K562 (cell line): ENCODE data around the gene RPS6KA2. TPM values are rescaled to one million over a fixed set of nuclear protein-coding genes. Genes with fewer than 3 reads are reported as not detected.

Experiments
- ATAC-seq: fragments of 200-7000 bp; cut with Tn5 transposase; 3 replicates; pipeline ENCODE4 v1.9.1; 2020; ENCODE audit warnings: moderate library complexity
- BruUV-seq: library from RNA; stranded (reverse); fragments of 400-500 nt; replicated peaks from 2 replicates; lab custom pipeline; 2021; lab: Mats Ljungman, UMichigan
- CTCF ChIA-PET: fragments of 300-600 bp; formaldehyde crosslinking; extraction: SDS; loops from one replicate; lab custom pipeline; 2021; ENCODE audit warnings: low intra/inter-chr PET ratio; lab: Yijun Ruan, JAX
- POLR2A ChIA-PET: fragments of 300-600, 350-650 bp; sonication (Branson Sonifier 250); formaldehyde crosslinking; extraction: SDS; loops from one replicate; lab custom pipeline; 2021; ENCODE audit warnings: antibody characterized with exemption, inconsistent platforms; lab: Yijun Ruan, JAX
- DNase-seq, 4 experiments: peaks; one replicate each; pipeline versions ENCODE4 v3.0.0 to v3.0.0-alpha.2; 2011 to 2018; ENCODE audit warnings: low spot score in 3 of 4, mixed read lengths in 3 of 4; ENCODE audit errors: extremely low read depth in 1 of 4
- FAIRE-seq: peaks from 2 replicates; lab custom pipeline; 2011; peaks lifted over from hg19 to GRCh38; lab: Jason Lieb, UNC
- H2AFZ ChIP-seq: 2 replicates; pipeline ENCODE4 v1.6.0; 2011; ENCODE audit warnings: low read depth, low read length, control low read depth, inconsistent platforms
- H3K27ac ChIP-seq: fragments of 200-600 bp; 3 replicates; pipeline ENCODE4 v1.8.0; 2011; ENCODE audit warnings: low read depth, mild to moderate bottlenecking, control low read depth, inconsistent platforms, low read length, moderate library complexity, mixed read lengths; ENCODE audit errors: extremely low read depth
- H3K27me3 ChIP-seq, 2 experiments: fragments of 300-600 bp in 1 of 2; 2 replicates in 1 of 2; 3 replicates in 1 of 2; pipeline versions ENCODE4 v1.6.0 to v1.8.0; 2011; ENCODE audit warnings: inconsistent platforms in 2 of 2, low read length in 2 of 2, mild to moderate bottlenecking in 1 of 2, mixed read lengths in 1 of 2, moderate library complexity in 1 of 2; ENCODE audit not compliant: control insufficient read depth in 2 of 2, insufficient read depth in 2 of 2
- H3K36me3 ChIP-seq: fragments of 300-600 bp; 3 replicates; pipeline ENCODE4 v1.8.0; 2011; ENCODE audit warnings: mild to moderate bottlenecking, low read length, inconsistent platforms; ENCODE audit not compliant: control insufficient read depth, insufficient read depth
- H3K4me1 ChIP-seq, 2 experiments: fragments of 200-600 bp in 1 of 2; replicated peaks in 1 of 2; 2 replicates in 1 of 2; 3 replicates in 1 of 2; pipeline versions ENCODE4 v1.5.1 to v1.8.0; 2011; ENCODE audit warnings: inconsistent platforms in 2 of 2, low read length in 2 of 2, mild to moderate bottlenecking in 1 of 2, mixed read lengths in 1 of 2, moderate library complexity in 1 of 2; ENCODE audit not compliant: control insufficient read depth in 2 of 2, insufficient read depth in 2 of 2
- H3K4me2 ChIP-seq: 2 replicates; pipeline ENCODE4 v1.6.1; 2011; ENCODE audit warnings: low read length, control low read depth, inconsistent platforms, mixed read lengths; ENCODE audit not compliant: insufficient read depth
- H3K4me3 ChIP-seq: fragments of 200-600 bp; sonication (generic), shearing (Covaris generic); 2 replicates; pipeline ENCODE4 v1.5.1; 2016; ENCODE audit warnings: control low read depth, inconsistent platforms
- H3K79me2 ChIP-seq: fragments of 200-600 bp; 3 replicates; pipeline ENCODE4 v1.8.0; 2011; ENCODE audit warnings: low read length, inconsistent platforms; ENCODE audit not compliant: control insufficient read depth, insufficient read depth
- H3K9ac ChIP-seq, 2 experiments: 2 replicates each; pipeline versions ENCODE4 v1.6.0 to v1.6.1; 2011; ENCODE audit warnings: low read depth in 2 of 2, low read length in 2 of 2, control low read depth in 1 of 2, inconsistent platforms in 1 of 2, mild to moderate bottlenecking in 1 of 2, mixed read lengths in 1 of 2; ENCODE audit not compliant: insufficient read depth in 1 of 2
- H3K9me1 ChIP-seq: one replicate; pipeline ENCODE4 v1.6.0; 2011; ENCODE audit warnings: inconsistent platforms, mild to moderate bottlenecking, low read length, moderate library complexity; ENCODE audit not compliant: control insufficient read depth, insufficient read depth
- H3K9me3 ChIP-seq: replicated peaks from 2 replicates; pipeline ENCODE4 v1.5.1; 2011; ENCODE audit warnings: low read depth, low read length, inconsistent platforms; ENCODE audit not compliant: control insufficient read depth, insufficient read depth
- H4K20me1 ChIP-seq: replicated peaks from 2 replicates; pipeline ENCODE4 v1.6.1; 2011; ENCODE audit warnings: low read length, inconsistent platforms, mixed read lengths; ENCODE audit not compliant: control insufficient read depth, insufficient read depth
- ARHGAP35 ChIP-seq: fragments of 450-650 bp; IDR thresholded peaks from 2 replicates; pipeline ENCODE4 v1.6.1; 2018; ENCODE audit not compliant: partially characterized antibody
- E2F5 ChIP-seq: sonication (generic); formaldehyde crosslinking; IDR thresholded peaks from 2 replicates; pipeline ENCODE4 v1.8.0; 2022; ENCODE audit warnings: mild to moderate bottlenecking, missing genetic modification reagents
- ELF2 ChIP-seq: fragments of 250-450 bp; sonication (Bioruptor Pico); IDR thresholded peaks from 2 replicates; pipeline ENCODE4 v1.5.0; 2021; ENCODE audit warnings: mild to moderate bottlenecking
- KLF10 ChIP-seq: fragments of 250-450 bp; sonication (Bioruptor Pico); IDR thresholded peaks from 2 replicates; pipeline ENCODE4 v1.6.1; 2021; ENCODE audit warnings: matching md5 sums
- NELFE ChIP-seq: IDR thresholded peaks from 2 replicates; pipeline ENCODE4 v1.6.1; 2011; ENCODE audit warnings: mild to moderate bottlenecking; ENCODE audit not compliant: insufficient read depth, insufficient read length
- PBX2 ChIP-seq, 2 experiments: IDR thresholded peaks in 1 of 2; conservative IDR thresholded peaks in 1 of 2; 2 replicates each; pipeline ENCODE4 v1.6.1; 2016; ENCODE audit warnings: low read depth in 2 of 2, mild to moderate bottlenecking in 1 of 2, missing compliant biosample characterization in 1 of 2, missing genetic modification characterization in 1 of 2, moderate library complexity in 1 of 2
- ZNF133 ChIP-seq: fragments of 250-450 bp; sonication (Bioruptor Pico); IDR thresholded peaks from 2 replicates; pipeline ENCODE4 v1.4.0; 2020; ENCODE audit warnings: mild to moderate bottlenecking
- ZNF316 ChIP-seq: fragments of 450-650 bp; IDR thresholded peaks from 2 replicates; pipeline ENCODE4 v1.6.1; 2016
- ZNF512 ChIP-seq: IDR thresholded peaks from 2 replicates; pipeline ENCODE4 v1.6.1; 2016; ENCODE audit warnings: missing genetic modification characterization, missing compliant biosample characterization
- ZNF668 ChIP-seq: fragments of 250-450 bp; sonication (Bioruptor Pico); IDR thresholded peaks from 2 replicates; pipeline ENCODE4 v1.8.0; 2022; ENCODE audit warnings: mild to moderate bottlenecking, inconsistent platforms
- WGBS: fragments of 100-300 bp; shearing (Covaris generic); methylation state at CpG from one replicate; pipeline ENCODE4 v1.1.6; 2016; ENCODE audit warnings: low coverage, mixed read lengths; ENCODE audit not compliant: insufficient coverage; ENCODE audit errors: missing lambda C conversion rate; 5-methylcytosine and 5-hydroxymethylcytosine counted together
- in situ Hi-C: fragments of 300-500 bp; cut with MboI; formaldehyde crosslinking; loops from 4 replicates; pipeline ENCODE4 v1.15.0; 2018; ENCODE audit warnings: inconsistent platforms, mixed read lengths
- intact Hi-C: fragments of 100-400 bp; cut with micrococcal nuclease; formaldehyde crosslinking; loops from 2 replicates; pipeline ENCODE4 v1.14.2; 2022
- polyA plus RNA-seq, 8 experiments: library from polyadenylated mRNA; depleted of rRNA in 4 of 8; stranded (reverse) in 5 of 8; unstranded in 3 of 8; fragments of >200 nt; fragmentation: Nextera tagmentation in 2 of 8; fragmentation: Illumina TruSeq in 1 of 8; extraction: Ambion mirVana in 2 of 8; extraction: Trizol in 1 of 8; gene quantifications; 2 replicates each; pipeline versions ENCODE4 v1.2.1 to v1.2.3, GENCODE V29; 2011 to 2014; ENCODE audit warnings: inconsistent platforms in 1 of 8, missing spikeins in 1 of 8
- total RNA-seq, 7 experiments: library from RNA; depleted of rRNA in 6 of 7; stranded (reverse); fragments of >200 nt in 6 of 7; fragmentation: Illumina TruSeq in 2 of 7; extraction: Trizol in 2 of 7; gene quantifications; 2 replicates each; pipeline versions ENCODE4 v1.2.1 to v1.2.3, GENCODE V29; 2011 to 2021; ENCODE audit warnings: low replicate concordance in 1 of 7

The RPS6KA2 gene
- total and polyA plus RNA-seq, 9 of the 15 experiments (the other 6 are each of a cell fraction or from before 2014, with no cell fraction given) = 0.29 to 1.00 (median 0.53) TPM

- ChIA-PET CTCF (no interaction called here), POLR2A (interaction anchor here (0.9 to 2.3 kb wide), 2 partner anchors 11 to 27 kb away, joined by 3 to 11 read pairs; no protein-coding TSS in a partner anchor)
- WGBS = under 1% methylated on average over 12 of the region's 12 CpGs
- DNase-seq (no peak), ATAC-seq (no peak), FAIRE-seq (no peak)
- H3K27ac ChIP-seq = no peak overlapping the region
- no peak overlapping the region for H3K4me3 ChIP-seq
- no peaks in the 10 kb centered on the region for H3K9me3 ChIP-seq
- peaks cover 3% of the 10 kb centered on the region; the same call in 1 of the 2 replicates for H4K20me1 ChIP-seq
- H3K9me1 ChIP-seq = no peaks in the 10 kb centered on the region
- no peaks in the 10 kb centered on the region for H3K36me3 ChIP-seq
- in situ Hi-C loops (no loop called here), intact Hi-C loops (no loop called here)
- H3K4me2 ChIP-seq = no peak overlapping the region
- H3K79me2 ChIP-seq = no peaks in the 10 kb centered on the region
- no TSS peak for BruUV-seq
- H3K4me1 ChIP-seq = no peaks in the 10 kb centered on the region
- no peak overlapping the region for H2AFZ ChIP-seq
- TF ChIP-seq ZNF316 (peak; percentile 6; the same call in 1 of the 2 replicates), ELF2 (CRISPR knock-in tag) (no peak)
- H3K27me3 ChIP-seq = peaks cover 13 to 25% of the 10 kb centered on the region in 2 experiments; a peak in 3 of 5 replicates
- no peak overlapping the region for H3K9ac ChIP-seq
These were observed 42.1 kb downstream of the RPS6KA2 start for GRCh38 chr6:166584853-166585429.

GRCh38 chr6:166584155-166584554 lies 42.9 kb downstream of the RPS6KA2 start:
- POLR2A ChIA-PET = interaction anchor here (0.6 to 2.3 kb wide), 3 partner anchors 10 to 465 kb away, joined by 3 to 11 read pairs (median 3); no protein-coding TSS in a partner anchor
- no TSS peak for BruUV-seq
- TF ChIP-seq ZNF668 (CRISPR knock-in tag) (no peak), ARHGAP35 (no peak), E2F5 (CRISPR knock-in tag) (no peak), ZNF512 (tag) (no peak), PBX2 (CRISPR knock-in tag; IDR thresholded peaks at IDR 0.05; ENCODE audit: low read depth) (no peak), PBX2 (tag; conservative IDR thresholded peaks at IDR 0.05; ENCODE audit: low read depth) (no peak), KLF10 (CRISPR knock-in tag) (no peak), ZNF133 (no peak), NELFE (no peak)

More at GRCh38 chr6:166584155-166584554, 42.9 kb downstream of the RPS6KA2 start:
- H2AFZ ChIP-seq = no peak overlapping the region
- 0% methylated on average over 3 of the region's 3 CpGs for WGBS
- FAIRE-seq (no peak), ATAC-seq (no peak), DNase-seq (no peak)
- H3K27me3 ChIP-seq = peaks cover 6 to 28% of the 10 kb centered on the region in 2 experiments; a peak in 2 of 5 replicates
- H3K9me1 ChIP-seq = no peaks in the 10 kb centered on the region
- H3K4me1 ChIP-seq = no peaks in the 10 kb centered on the region
- H3K9ac ChIP-seq = no peak overlapping the region
- H3K9me3 ChIP-seq = no peaks in the 10 kb centered on the region
- H3K27ac ChIP-seq = no peak overlapping the region
- intact Hi-C loops = no loop called here
- no peaks in the 10 kb centered on the region for H3K79me2 ChIP-seq
- in situ Hi-C loops = no loop called here
- H3K36me3 ChIP-seq = no peaks in the 10 kb centered on the region
- H3K4me3 ChIP-seq = no peak overlapping the region
- peaks cover 3% of the 10 kb centered on the region; the same call in 1 of the 2 replicates for H4K20me1 ChIP-seq
- no peak overlapping the region for H3K4me2 ChIP-seq
- CTCF ChIA-PET = no interaction called here
